OCI-LY7 (cell line): ENCODE data around the gene CNIH2. TPM values are rescaled to one million over a fixed set of nuclear protein-coding genes. Genes with fewer than 3 reads are reported as not detected.
A peak's percentile ranks its signal among the peaks of the same experiment; 100 is the strongest.

Source experiments
- BruUV-seq: library from RNA; stranded (reverse); fragments of 400-500 nt; replicated peaks from 2 replicates; lab custom pipeline; 2021; lab: Mats Ljungman, UMichigan
- CTCF ChIA-PET: fragments of 300-600 bp; sonication (Branson Sonifier 250); formaldehyde crosslinking; loops from one replicate; lab custom pipeline; 2022; ENCODE audit warnings: antibody characterized with exemption; ENCODE audit not compliant: unreplicated experiment; lab: Charles Lee
- POLR2A ChIA-PET: fragments of 300-600 bp; sonication (Branson Sonifier 250); formaldehyde crosslinking; loops from one replicate; lab custom pipeline; 2022; ENCODE audit warnings: antibody characterized with exemption; lab: Charles Lee
- DNase-seq: peaks from one replicate; pipeline ENCODE4 v3.0.0-alpha.2; 2015; ENCODE audit warnings: low spot score
- H2AFZ ChIP-seq: fragments of 200-600 bp; sonication (generic), shearing (Covaris generic); 2 replicates; pipeline ENCODE4 v1.6.1; 2014; ENCODE audit warnings: mild to moderate bottlenecking, antibody characterized with exemption, low read length, moderate library complexity
- H3K27ac ChIP-seq: fragments of 200-600 bp; sonication (generic); 2 replicates; pipeline ENCODE4 v1.5.1; 2014; ENCODE audit warnings: mixed run types, low read depth, mild to moderate bottlenecking, moderate library complexity, low read length, inconsistent platforms; ENCODE audit not compliant: poor library complexity, severe bottlenecking
- H3K36me3 ChIP-seq: fragments of 200-600 bp; sonication (generic); 2 replicates; pipeline ENCODE4 v1.6.1; 2014; ENCODE audit warnings: mild to moderate bottlenecking, antibody characterized with exemption, low read length, moderate library complexity, mixed read lengths; ENCODE audit not compliant: insufficient read depth
- H3K4me1 ChIP-seq: fragments of 200-600 bp; sonication (generic); 2 replicates; pipeline ENCODE4 v1.5.1; 2014; ENCODE audit warnings: mild to moderate bottlenecking, low read length; ENCODE audit not compliant: insufficient read depth, poor library complexity, severe bottlenecking
- H3K4me2 ChIP-seq: fragments of 200-600 bp; sonication (generic); 2 replicates; pipeline ENCODE4 v1.6.1; 2014; ENCODE audit warnings: mild to moderate bottlenecking, low read length
- H3K4me3 ChIP-seq: fragments of 200-600 bp; sonication (generic); 2 replicates; pipeline ENCODE4 v1.5.1; 2014; ENCODE audit warnings: mild to moderate bottlenecking, low read depth, low read length; ENCODE audit not compliant: poor library complexity, severe bottlenecking
- H3K79me2 ChIP-seq: fragments of 200-600 bp; sonication (generic); 2 replicates; pipeline ENCODE4 v1.6.1; 2016; ENCODE audit warnings: low read depth, mild to moderate bottlenecking, low read length, moderate library complexity, mixed read lengths; ENCODE audit not compliant: insufficient read depth
- H3K9me2 ChIP-seq: fragments of 200-600 bp; sonication (generic); 2 replicates; pipeline ENCODE4 v1.6.1; 2016; ENCODE audit warnings: mild to moderate bottlenecking, low read length, mixed read lengths; ENCODE audit not compliant: insufficient read depth
- H3K9me3 ChIP-seq: fragments of 200-600 bp; sonication (generic); 2 replicates; pipeline ENCODE4 v1.6.1; 2014; ENCODE audit warnings: mild to moderate bottlenecking, mixed run types, low read length, mixed read lengths
- H4K20me1 ChIP-seq: fragments of 200-600 bp; sonication (generic); 2 replicates; pipeline ENCODE4 v1.6.1; 2014; ENCODE audit warnings: mild to moderate bottlenecking, antibody characterized with exemption, low read length, moderate library complexity, mixed read lengths; ENCODE audit not compliant: insufficient read depth
- EZH2phosphoT487 ChIP-seq: fragments of 200-600 bp; sonication (generic); IDR thresholded peaks from 2 replicates; pipeline ENCODE4 v1.6.1; 2018; ENCODE audit warnings: low read depth, borderline replicate concordance, mild to moderate bottlenecking, mixed run types, antibody characterized with exemption, low read length, moderate library complexity, mixed read lengths
- intact Hi-C: fragments of 100-400 bp; cut with micrococcal nuclease; formaldehyde crosslinking; loops from one replicate; pipeline ENCODE4 v1.10.0; 2022; ENCODE audit not compliant: unreplicated experiment
- total RNA-seq, 2 experiments: library from RNA; depleted of rRNA in 1 of 2; stranded (reverse); fragments of >200 nt in 1 of 2; shearing (Covaris generic) in 1 of 2; gene quantifications; 2 replicates each; pipeline ENCODE4 v1.2.3, GENCODE V29; 2014 to 2022
- TF ChIP-seq, protein P1 (sequence below): fragments of 200-600 bp; sonication (generic); conservative IDR thresholded peaks from 2 replicates; pipeline ENCODE4 v1.5.1; 2014; ENCODE audit warnings: mild to moderate bottlenecking, antibody characterized with exemption, low read length, moderate library complexity, mixed read lengths

CNIH2 gene
- total RNA-seq, 2 experiments from 2014 or later: 0.60 to 2.7 TPM

GRCh38 chr11:66280428-66280827 lies 2.5 kb downstream of the CNIH2 start:
- H3K4me2 ChIP-seq: no peak overlapping the region
- no peaks in the 10 kb centered on the region for H4K20me1 ChIP-seq
- no peaks in the 10 kb centered on the region for H3K9me3 ChIP-seq
- intact Hi-C loops: no loop called here
- H3K27ac ChIP-seq: no peak overlapping the region
- no peak for TF ChIP-seq EZH2phosphoT487
- TF ChIP-seq, protein P1, sequence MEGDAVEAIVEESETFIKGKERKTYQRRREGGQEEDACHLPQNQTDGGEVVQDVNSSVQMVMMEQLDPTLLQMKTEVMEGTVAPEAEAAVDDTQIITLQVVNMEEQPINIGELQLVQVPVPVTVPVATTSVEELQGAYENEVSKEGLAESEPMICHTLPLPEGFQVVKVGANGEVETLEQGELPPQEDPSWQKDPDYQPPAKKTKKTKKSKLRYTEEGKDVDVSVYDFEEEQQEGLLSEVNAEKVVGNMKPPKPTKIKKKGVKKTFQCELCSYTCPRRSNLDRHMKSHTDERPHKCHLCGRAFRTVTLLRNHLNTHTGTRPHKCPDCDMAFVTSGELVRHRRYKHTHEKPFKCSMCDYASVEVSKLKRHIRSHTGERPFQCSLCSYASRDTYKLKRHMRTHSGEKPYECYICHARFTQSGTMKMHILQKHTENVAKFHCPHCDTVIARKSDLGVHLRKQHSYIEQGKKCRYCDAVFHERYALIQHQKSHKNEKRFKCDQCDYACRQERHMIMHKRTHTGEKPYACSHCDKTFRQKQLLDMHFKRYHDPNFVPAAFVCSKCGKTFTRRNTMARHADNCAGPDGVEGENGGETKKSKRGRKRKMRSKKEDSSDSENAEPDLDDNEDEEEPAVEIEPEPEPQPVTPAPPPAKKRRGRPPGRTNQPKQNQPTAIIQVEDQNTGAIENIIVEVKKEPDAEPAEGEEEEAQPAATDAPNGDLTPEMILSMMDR: no peak
- peaks cover 43% of the 10 kb centered on the region for H3K4me1 ChIP-seq
- H3K9me2 ChIP-seq: no peaks in the 10 kb centered on the region
- H2AFZ ChIP-seq: no peak overlapping the region
- peaks cover 24% of the 10 kb centered on the region; the same call in 1 of the 2 replicates for H3K36me3 ChIP-seq
- CTCF ChIA-PET: no interaction called here
- no peaks in the 10 kb centered on the region for H3K79me2 ChIP-seq
- DNase-seq: no peak
- no peak overlapping the region for H3K4me3 ChIP-seq
- POLR2A ChIA-PET: interaction anchor here (0.8 kb wide), 1 partner anchor 32 kb away, joined by 3 read pairs; no protein-coding TSS in a partner anchor
- no TSS peak for BruUV-seq

GRCh38 chr11:66281001-66281400 lies 3.0 kb downstream of the CNIH2 start:
- Histone ChIP-seq H3K36me3 (peaks cover 20% of the 10 kb centered on the region; the same call in 1 of the 2 replicates), H3K9me3 (no peaks in the 10 kb centered on the region), H3K79me2 (no peaks in the 10 kb centered on the region), H4K20me1 (no peaks in the 10 kb centered on the region), H3K4me1 (peaks cover 43% of the 10 kb centered on the region), H3K9me2 (no peaks in the 10 kb centered on the region), H3K4me2 (no peak overlapping the region), H3K27ac (no peak overlapping the region), H2AFZ (no peak overlapping the region), H3K4me3 (no peak overlapping the region)
- TF ChIP-seq, protein P1: no peak
- TF ChIP-seq EZH2phosphoT487: no peak
- no peak for DNase-seq
- ChIA-PET POLR2A (no interaction called here), CTCF (no interaction called here)
- intact Hi-C loops: no loop called here
- BruUV-seq: no TSS peak

DNA sequence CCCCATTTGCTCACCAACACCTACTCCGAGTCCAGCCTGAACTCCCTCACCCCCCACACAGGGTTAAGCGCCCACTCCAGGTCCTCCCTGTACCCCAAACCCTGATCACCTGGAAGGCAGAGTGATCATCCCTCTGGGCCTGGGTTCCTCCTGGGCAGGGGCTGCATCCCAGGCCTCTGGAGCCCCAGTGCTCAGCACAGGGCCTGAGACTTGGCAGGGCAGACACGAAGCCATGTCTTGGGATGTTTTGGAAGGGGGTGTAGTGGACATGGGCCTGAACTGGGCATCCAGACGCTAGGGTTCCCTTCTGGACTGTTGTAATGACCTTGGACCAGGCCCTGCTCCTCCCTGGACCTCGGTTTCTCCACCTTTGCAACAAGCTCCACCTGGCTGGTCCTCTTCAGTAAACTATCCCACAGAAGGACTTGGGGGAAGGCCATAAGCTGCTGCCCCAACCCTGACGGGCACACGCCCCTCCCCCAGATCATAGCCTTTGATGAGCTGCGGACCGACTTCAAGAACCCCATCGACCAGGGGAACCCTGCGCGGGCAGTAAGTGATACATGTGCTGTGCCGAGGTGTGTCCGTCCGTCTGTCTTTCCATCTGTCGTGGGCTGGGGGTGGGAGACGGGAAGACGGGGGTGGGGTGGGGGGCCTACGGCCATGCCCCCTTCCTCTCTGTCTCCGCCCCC lies 3.9 kb downstream of the CNIH2 start:
- no TSS peak for BruUV-seq
- Histone ChIP-seq H4K20me1 (no peaks in the 10 kb centered on the region), H3K27ac (no peak overlapping the region), H3K9me2 (no peaks in the 10 kb centered on the region), H3K9me3 (no peaks in the 10 kb centered on the region), H3K4me3 (no peak overlapping the region), H3K36me3 (peaks cover 15% of the 10 kb centered on the region; the same call in 1 of the 2 replicates), H3K4me2 (peak overlapping the region; percentile 56), H3K79me2 (no peaks in the 10 kb centered on the region), H3K4me1 (peaks cover 43% of the 10 kb centered on the region), H2AFZ (no peak overlapping the region)
- DNase-seq: no peak
- ChIA-PET POLR2A (interaction anchor here (1.1 kb wide), 1 partner anchor 21 kb away, joined by 3 read pairs; no protein-coding TSS in a partner anchor), CTCF (no interaction called here)
- intact Hi-C loops: loop anchor here (1.0 kb wide), 2 partner anchors 13 to 60 kb away; no protein-coding TSS in a partner anchor
- no peak for TF ChIP-seq EZH2phosphoT487
- TF ChIP-seq, protein P1: no peak
